Left renal cortex interstitium (tissue), 4 donors: Measurements from ENCODE around the gene SNAP29. TPM values are rescaled to one million over a fixed set of nuclear protein-coding genes. Genes with fewer than 3 reads are reported as not detected.

Source experiments
- DNase-seq, 4 donors: peaks; one replicate each; pipeline ENCODE4 v3.0.0-alpha.2; 2013; ENCODE audit warnings: low read depth in 4 of 4, low spot score in 2 of 4, missing footprints in 1 of 4
- polyA plus RNA-seq, 4 donors: library from polyadenylated mRNA; unstranded; fragments of 120-200 nt; gene quantifications; one replicate each; pipeline ENCODE4 v1.2.1, GENCODE V29; 2013; ENCODE audit not compliant: insufficient read length in 4 of 4

SNAP29 gene
- polyA plus RNA-seq, 4 donors, result 30.1 to 33.8 (median 30.4) TPM

DNA sequence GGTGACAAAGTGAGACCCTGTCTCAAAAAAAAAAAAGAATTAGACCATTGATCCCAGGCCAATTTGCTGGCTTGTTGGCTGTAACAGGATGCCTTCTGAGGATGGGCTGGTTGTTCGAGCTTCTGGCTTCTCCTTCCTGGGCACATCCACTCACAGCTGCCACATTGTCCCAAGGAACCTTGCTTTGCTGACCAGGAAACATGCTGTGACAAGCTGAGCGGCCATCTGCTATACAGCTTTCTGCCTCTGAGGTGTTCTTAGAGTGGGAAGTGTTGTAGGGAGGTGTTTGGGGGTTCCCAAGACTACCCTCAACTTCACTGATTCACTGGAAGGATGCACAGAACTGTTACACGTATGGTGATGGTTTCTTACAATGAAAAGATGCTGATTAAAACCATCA lies 6.5 kb downstream of the SNAP29 start:
- no peak for DNase-seq

DNA sequence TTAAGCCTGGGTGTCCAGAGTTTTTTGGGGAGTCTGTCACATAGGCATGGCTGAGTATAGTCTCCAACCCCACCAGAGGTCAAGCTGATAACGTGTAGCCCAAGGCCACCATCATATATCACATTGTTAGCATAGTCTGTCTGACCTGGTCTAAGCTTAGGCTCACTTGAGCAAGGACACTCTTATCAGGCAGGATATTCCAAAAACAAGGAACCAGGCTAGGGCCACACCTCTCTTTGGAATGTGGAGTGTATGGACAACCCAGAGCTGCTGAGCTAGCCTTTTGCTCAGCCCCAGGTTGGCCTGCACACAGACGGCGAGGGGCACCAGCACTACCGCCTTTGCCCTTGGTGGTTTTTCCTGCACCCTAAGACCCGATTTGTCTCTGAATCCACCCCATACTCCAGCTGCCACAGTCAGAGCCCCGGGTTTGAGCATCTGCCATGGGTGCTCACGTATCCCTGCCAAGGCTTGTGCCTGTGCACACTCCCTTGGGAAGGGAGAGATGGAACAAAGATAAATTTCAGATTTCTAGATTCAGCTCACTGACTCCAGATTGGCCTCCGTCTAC lies 7.2 kb downstream of the SNAP29 start:
- no peak for DNase-seq

DNA sequence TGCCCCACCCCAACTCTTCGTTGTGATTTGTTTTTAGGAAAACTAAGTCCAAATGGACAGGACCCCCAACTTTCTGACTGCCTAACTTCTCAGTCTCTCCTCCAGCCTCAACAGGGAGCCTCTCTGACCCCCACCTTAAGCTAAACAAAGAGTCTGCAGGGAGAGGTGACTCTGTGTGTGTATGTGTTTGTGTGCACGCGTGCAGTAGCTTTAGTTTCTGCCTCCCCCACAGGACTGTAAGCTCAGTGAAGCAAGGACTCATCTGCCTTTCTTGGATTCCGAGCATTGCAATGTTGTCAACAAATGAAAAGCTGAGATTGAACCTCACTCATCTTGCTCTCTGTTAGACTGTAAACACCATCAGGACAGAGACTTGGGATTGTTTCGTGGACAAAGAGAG lies 7.9 kb downstream of the SNAP29 start:
- peak in 1 of 4 donors; percentile 41 for DNase-seq

DNA sequence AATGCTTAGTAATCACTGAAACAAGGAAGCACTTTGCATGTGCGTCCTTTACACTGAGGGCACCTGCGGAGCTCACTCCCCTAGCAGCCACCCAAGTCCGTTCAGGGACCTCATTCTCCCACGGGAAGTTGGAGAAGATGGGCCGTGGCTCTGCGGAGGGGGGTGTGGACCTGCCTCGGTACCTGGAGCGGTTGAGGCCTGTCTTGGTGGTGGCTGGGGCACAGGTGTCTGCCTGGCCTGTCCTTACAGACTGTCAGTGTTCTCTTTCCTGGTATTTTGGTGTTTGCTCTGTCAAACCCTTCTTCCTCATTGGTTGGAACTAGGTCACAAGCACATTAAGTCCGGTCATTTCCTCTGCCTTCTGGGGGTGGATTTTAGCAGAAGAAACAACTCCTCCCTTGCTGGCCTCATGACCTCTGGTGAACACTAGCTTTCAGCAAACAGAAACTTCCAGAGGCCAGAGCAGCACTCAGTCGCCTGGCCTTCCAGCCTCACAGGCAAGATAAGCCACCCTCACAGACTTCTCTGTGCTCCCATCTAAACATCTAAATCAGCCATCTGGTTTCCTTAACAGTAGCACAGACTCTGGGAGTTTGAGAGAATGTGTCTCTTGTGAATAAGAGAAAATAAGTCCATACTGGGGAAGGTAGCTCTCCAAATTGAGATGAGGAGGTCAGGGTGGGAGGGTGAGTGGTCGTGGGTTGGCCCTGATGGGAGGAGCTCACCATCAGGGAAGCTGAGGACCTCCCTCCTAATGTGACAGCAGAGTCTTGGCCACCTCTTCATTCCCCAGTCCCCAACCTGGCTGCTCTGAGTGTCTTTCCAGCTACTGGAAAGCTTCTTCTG lies 8.6 kb downstream of the SNAP29 start:
- peak in 1 of 4 donors; percentile 39 for DNase-seq

DNA sequence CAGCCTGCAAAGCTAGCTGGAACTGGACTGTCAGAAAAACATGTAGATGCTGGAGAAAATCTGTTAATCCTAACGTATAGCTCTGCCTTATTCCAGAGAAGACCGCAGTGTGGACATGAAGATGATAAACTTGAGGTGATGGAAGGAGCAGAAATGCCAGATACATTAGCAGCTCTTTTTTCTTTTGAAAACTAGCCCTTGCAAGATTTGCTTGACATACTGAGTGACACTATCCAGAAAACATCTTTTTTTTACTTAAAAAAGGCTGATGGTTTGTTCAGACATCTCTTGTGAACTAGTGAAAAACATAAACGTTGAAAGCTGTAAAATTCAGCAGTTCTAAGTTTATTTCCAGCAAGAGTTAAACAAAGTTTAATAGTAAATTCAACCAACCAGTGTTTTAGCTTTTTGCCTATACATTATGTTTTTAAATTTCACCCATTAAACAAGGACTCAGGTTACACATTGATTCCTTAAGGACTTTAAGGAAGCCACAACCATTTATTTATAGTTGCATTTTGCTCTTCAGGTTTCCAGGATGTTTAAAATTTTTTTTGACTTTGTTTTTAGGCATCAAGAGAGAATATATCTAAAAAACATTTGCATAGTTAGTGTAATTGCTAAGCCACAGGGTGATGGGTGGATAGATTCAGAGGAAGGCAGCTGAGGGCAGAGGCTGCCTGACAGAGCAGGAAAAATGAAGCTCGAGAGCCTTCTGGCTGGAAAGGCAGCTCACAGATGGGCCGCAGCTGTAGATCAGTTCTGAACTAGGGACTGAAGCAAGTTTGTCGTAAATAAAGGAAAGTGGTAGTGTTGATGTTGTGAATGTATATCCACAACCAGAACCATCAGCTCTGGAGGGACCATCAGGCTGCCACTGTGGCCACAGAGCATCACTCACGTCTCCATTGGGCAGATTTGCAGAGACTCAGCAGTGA lies 9.5 kb downstream of the SNAP29 start:
- no peak for DNase-seq

DNA sequence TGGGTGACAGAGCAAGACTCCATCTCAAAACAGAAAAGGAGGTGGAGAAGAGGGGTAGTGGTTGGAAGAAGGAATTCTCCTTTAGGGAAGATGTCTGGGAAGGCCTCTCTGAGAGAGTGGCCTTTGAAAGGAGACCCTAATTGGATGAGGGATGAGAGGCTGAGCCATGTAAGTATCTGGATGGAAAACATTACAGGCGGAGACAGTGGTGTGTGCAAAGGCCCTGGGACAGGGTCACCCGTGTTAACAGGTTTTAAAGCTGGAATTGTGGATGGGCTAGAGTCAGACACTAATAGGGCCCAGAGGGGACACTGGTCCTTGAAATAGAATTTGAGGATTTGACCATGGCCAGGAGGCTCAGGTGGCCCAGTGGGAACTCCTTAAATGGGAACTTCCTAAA lies 10.4 kb downstream of the SNAP29 start:
- no peak for DNase-seq

DNA sequence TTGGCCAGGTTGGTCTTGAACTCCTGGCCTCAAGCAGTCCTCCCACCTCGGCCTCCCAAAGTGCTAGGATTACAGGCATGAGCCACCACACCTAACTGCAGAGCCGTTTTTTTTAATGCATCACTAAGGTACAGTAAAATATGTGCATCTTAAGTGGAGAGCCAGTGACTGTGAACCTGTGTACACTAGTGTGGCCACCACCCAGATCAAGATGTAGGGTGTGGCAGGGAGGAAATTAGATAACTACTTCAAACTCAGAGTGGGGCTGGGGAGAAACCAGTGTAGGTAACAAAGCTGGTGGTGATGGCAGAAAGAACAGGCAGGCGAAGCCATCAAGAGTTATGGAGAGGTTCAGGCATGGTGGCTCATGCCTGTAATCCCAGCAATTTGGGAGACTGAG lies 14.4 kb downstream of the SNAP29 start:
- no peak for DNase-seq

DNA sequence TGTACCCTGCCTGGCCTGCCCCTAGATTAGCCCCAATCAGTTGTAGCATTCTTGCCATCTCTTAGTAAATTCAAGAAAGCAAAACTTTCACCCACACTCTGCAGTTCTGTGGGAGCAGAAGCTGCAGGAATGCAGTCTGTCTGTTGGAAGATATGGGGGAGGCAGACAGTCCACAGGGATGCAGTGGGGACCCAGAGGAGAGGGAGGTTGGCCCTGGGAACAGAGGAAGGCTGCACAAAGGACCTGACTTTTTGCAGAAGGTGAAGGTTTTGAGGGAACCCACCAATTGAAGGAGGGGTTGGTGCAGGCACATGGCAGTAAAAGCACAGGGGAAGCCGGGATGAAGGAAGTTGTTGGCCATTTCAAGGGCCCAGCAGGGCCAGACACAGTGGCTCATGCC lies 16.5 kb downstream of the SNAP29 start:
- DNase-seq, result no peak

DNA sequence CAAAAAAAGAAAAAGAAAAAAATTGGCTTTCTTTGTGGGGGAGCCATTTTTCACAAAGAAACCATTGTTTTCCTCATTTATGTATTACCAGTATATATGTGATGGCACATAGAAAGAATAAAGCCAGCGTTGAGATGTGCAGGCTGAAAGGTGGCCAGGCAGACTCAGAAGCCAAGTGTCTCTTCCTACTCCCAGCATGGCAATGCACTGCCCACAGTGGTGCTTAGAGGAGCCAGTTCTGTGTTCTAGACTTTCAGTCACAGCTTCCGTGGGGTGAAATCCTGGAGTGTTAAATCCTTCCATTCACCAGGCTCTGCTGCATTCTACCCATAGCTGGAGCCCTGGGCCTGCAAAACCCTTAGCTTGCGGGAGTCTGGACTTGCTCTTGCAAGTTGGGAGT lies 18.9 kb downstream of the SNAP29 start:
- DNase-seq, result no peak

DNA sequence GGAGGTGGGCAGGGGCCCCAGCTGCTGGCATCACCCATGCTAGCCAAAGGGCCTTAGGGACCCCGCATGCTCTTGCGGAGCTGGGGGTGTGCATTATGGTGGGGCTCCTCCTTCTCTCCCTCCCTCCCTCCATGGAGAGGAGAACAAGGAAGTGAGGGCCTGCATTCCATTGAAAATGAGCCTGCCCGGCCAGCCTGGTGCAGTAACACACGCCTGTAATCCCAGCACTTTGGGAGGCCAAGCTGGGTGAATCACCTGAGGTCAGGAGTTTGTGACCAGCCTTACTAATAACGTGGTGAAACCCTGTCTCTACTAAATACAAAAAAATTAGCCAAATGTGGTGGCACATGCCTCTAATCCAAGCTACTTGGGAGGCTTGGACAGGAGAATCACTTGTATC lies 22.4 kb downstream of the SNAP29 start:
- DNase-seq, result no peak

DNA sequence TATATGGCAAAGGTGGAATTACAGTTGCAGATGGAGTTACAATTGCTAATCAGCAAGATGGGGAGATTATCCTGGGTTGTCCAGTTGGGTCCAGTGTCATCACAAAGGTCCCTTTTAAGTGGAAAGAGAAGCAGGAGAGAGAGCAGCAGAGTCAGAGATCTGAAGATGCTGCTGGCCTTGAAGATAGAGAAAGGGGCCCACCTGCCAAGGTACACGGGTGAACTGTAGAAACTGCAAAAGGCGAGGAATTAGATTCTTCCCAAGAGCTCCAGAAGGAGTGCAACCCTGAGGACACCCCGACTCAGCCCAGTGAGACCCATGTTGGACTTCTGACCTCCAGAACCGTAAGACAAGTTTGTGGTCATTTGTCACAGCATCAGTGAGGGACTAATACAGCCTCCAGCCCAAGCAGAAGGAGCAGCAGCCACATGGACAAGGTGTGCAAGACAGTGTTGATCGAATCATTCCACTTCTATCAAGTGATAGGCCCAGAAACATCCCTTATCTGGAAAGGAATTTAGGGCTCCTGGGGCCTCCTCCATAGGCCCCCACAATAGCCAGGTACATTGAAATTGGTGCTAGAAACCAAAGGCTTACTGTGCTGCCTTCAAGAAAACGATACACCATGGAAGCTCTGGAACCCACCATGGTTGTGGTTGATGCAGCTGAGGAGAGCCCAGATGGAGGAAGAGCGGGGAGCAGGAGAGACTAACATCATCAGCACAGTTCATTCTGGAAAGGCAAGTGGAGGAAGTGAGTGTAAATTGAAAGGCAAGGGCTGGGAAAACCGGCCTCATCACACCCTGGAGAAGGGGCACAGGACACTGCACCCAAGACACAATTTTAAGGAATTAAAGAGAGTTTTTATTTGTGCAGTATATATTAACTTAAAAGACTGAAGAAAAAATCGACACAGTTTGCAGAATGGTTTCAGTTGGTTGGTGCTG lies 23.3 kb downstream of the SNAP29 start:
- no peak for DNase-seq

DNA sequence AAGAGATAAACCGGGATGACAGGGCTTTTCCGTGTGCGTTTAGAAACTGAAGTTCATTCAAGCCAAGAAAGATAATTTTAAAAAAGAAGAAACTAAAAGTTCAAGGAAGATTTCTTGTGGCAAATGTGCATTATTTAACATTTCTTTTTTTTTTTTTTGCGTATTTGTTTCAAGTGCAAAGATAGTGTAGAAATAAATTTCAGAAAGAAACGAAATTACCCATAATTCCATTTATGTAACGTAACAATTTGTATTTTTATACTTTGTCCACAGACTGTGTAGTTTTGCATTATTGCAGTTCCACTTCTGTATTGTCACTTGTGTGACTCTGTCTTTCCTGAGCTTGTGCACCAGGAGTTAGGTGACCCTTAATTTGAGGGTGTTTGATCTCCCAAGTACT lies 24.0 kb downstream of the SNAP29 start:
- no peak for DNase-seq

DNA sequence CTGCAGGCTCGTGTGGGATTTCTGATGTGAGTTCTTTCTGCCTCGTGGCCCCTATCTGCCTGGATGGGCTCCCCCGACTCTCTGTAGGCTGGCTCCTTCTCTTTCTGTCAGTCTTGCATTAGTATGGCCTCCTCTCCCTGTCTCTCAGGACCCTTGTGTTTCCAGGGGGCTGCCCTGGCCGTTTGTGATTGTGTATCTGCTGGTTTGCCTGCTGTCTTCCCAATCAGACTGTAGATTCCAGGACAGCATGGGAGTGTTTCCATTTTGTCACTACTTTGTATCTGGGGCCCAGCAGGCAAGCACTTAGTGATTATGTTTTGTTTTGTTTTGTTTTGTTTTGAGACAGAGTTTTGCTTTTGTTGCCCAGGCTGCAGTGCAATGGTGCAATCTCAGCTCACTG lies 25.6 kb downstream of the SNAP29 start:
- DNase-seq, result no peak

DNA sequence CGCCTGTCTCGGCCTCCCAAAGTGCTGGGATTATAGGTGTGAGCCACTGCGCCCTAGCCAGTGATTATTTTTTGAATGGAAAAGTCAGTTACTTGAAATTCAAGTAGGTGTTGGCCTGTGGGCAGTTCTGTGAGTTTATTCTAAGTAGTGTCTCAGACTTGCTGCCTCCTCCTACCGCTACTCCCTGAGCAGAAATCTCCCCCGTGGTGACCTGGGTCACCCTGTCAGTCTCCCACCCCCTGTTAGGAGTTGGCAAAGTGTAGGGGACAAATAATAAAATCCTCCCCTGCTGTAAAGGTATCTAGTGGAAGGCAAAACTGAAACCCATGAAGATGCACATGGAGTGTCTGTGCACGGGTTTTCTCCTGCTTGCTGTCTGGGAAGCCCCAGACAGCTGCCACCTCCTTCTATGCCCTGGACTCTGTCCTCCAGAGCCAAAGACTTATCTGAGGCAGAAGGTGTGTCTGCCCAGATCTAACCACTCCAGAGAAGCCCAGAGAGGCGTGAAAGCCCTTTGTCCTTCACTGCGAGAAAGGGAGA lies 26.3 kb downstream of the SNAP29 start:
- DNase-seq, result no peak

DNA sequence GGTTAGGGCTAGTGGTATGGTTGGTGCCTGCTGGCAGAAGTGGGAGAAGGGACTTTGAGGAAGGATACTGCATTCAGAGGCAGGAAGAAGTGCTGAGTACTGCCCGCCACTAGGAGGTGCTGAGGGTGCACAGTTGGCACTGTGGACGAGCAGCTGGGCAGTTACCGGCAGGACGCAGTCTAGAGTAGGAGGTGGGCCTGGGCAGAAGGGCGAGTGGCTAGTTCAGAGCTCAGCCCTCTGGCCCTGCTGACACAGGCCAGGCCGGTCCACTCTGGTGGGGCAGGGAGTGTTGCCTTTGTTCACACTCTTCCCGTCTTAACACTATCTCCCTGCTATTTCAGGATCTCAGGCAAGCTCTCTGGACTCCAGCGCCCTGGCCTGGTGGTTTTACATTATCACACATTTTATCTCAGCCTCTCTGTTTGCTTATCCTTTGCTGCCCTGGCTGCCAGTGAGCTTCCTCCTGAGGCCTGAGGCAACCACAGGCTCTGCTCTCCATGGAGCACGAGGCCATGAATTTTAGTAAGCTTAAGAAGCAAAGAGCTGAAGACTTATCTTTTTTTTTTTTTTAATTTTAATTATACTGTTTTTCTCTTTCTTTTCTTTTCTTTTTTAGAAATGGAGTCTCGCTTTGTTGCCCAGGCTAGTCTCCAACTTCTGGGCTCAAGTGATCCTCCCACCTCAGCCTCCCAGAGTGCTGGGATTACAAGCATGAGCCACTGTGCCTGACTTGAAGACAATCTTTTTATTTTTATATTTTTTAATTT lies 26.9 kb downstream of the SNAP29 start:
- DNase-seq, result peak in 1 of 4 donors; percentile 48

DNA sequence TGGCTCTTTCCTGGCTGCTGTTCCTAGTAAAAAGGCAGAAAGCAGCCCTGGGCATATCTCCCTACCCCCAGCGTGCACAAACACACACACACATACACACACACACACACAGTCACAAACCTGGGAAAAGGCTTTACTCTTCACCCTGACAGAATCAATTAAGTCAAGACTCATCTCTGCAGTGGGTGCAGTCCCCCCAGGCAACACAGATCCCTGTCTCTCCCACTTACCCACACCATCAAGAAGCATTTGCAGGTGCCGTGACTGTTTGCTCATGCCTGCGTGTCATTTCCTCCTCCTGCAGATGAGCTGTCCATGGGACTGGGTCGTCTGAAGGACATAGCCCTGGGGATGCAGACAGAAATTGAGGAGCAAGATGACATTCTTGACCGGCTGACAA lies 28.6 kb downstream of the SNAP29 start:
- DNase-seq, result no peak

DNA sequence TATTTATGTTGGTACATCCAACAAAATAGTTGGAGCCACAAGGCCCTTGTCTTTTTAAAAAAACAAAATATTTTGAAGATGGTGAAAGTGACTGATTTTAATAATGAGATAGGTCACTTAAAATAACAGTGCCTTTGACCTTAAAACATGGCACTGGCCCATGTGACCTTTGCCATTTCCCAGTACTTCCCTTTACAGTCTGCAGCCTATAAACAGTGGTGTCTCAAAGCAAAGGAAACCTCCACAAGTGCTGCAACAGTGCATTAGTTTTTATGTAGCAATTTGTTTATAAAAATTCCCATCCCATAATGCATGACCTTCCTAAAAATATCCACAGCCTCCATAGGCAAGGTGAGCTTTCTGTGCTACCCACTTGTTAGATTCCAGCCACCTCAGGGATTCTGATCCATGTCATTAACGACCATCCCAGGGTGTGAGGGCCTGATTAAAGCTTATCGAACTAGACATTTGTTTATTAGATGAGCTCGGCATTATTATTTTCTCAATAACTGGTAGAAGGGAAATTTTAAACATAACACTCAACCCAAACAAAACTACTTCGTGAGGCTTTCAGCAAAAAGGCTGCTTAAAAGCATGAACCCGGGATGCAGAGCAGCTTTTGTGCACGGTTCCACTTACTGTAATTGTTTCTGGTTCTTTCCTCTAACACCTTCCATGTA lies 30.4 kb downstream of the SNAP29 start:
- DNase-seq, result no peak

DNA sequence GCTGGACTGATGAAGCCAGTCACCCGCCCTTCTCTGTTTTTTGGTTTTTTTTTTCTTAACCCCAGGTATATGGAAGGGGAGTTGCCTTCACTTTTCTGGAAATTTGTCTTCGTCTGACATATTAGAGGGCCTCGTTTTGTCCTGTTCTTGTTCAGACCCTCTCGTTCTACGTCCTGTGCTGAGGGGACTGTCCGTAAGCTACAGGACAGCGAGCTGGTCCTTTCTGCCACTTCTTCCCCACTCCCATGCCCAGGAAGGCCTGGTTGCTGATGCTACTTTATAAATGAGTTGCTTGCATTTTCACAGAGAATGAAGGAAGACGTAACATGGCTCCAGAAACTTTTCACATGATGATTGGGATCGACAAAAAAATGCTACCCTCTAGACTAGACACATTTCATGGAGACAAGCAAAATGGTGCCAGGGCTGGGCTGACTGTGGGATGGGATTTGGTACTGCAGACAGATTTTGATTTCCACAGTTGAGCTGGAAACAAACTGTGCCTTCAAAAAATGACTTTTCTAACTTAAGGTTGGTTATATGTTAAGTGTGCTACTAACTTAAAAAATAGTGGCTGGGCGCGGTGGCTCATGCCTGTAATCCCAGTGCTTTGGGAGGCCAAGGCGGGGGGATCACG lies 31.2 kb downstream of the SNAP29 start:
- no peak for DNase-seq
